Caco-2 (cell line): ENCODE measurements around the gene SCFD2. TPM values are rescaled to one million over a fixed set of nuclear protein-coding genes. Genes with fewer than 3 reads are reported as not detected.

Experiments used
- BruUV-seq: library from RNA; stranded (reverse); fragments of 400-500 nt; replicated peaks from 2 replicates; lab custom pipeline; 2021; lab: Mats Ljungman, UMichigan
- CTCF ChIA-PET: fragments of 300-600 bp; sonication (Branson Sonifier 250); formaldehyde crosslinking; loops from one replicate; lab custom pipeline; 2022; ENCODE audit warnings: antibody characterized with exemption; lab: Charles Lee
- POLR2A ChIA-PET: fragments of 300-600 bp; sonication (Branson Sonifier 250); formaldehyde crosslinking; loops from one replicate; lab custom pipeline; 2022; ENCODE audit warnings: antibody characterized with exemption; lab: Charles Lee
- DNase-seq, 2 experiments: peaks; one replicate each; pipeline versions ENCODE4 v3.0.0 to v3.0.0-alpha.2; 2020 to 2022
- H3K27me3 ChIP-seq: replicated peaks from 2 replicates; pipeline ENCODE4 v1.6.0; 2011; ENCODE audit warnings: low read length; ENCODE audit not compliant: control insufficient read depth, insufficient read depth
- H3K36me3 ChIP-seq: 2 replicates; pipeline ENCODE4 v1.5.1; 2011; ENCODE audit warnings: low read length; ENCODE audit not compliant: control insufficient read depth, insufficient read depth
- H3K4me1 ChIP-seq: fragments of 250-450 bp; sonication (Bioruptor Pico); 2 replicates; pipeline ENCODE4 v1.5.1; 2020; ENCODE audit warnings: mild to moderate bottlenecking
- H3K4me3 ChIP-seq: 2 replicates; pipeline ENCODE4 v1.5.1; 2011; ENCODE audit warnings: low read depth, mild to moderate bottlenecking, control low read depth, low read length
- H3K9me3 ChIP-seq: fragments of 250-450 bp; sonication (Bioruptor Pico); 2 replicates; pipeline ENCODE4 v1.5.1; 2020; ENCODE audit warnings: mild to moderate bottlenecking, moderate library complexity
- H3K27ac Mint-ChIP-seq: one replicate; pipeline ENCODE4 v1.8.0; 2022; ENCODE audit warnings: mixed read lengths; ENCODE audit not compliant: unreplicated experiment
- H3K27me3 Mint-ChIP-seq: one replicate; pipeline ENCODE4 v1.8.0; 2022; ENCODE audit warnings: mixed read lengths; ENCODE audit not compliant: insufficient read depth, unreplicated experiment
- H3K36me3 Mint-ChIP-seq: one replicate; pipeline ENCODE4 v1.8.0; 2022; ENCODE audit warnings: mild to moderate bottlenecking, mixed read lengths; ENCODE audit not compliant: insufficient read depth, unreplicated experiment
- H3K4me1 Mint-ChIP-seq: one replicate; pipeline ENCODE4 v1.8.0; 2022; ENCODE audit warnings: low read depth, mixed read lengths; ENCODE audit not compliant: unreplicated experiment
- H3K4me3 Mint-ChIP-seq: one replicate; pipeline ENCODE4 v1.8.0; 2022; ENCODE audit warnings: mild to moderate bottlenecking, moderate library complexity, mixed read lengths; ENCODE audit not compliant: unreplicated experiment
- H3K9me3 Mint-ChIP-seq: one replicate; pipeline ENCODE4 v1.8.0; 2022; ENCODE audit warnings: mixed read lengths; ENCODE audit not compliant: unreplicated experiment
- CTCF ChIP-seq, 2 experiments: fragments of 200-600 bp in 1 of 2; IDR thresholded peaks; 1 replicate in 1 of 2; 2 replicates in 1 of 2; pipeline versions ENCODE4 v1.5.1 to v1.8.0; 2011 to 2022; ENCODE audit warnings: antibody characterized with exemption in 1 of 2, control low read depth in 1 of 2, inconsistent platforms in 1 of 2, low read depth in 1 of 2, low read length in 1 of 2, mild to moderate bottlenecking in 1 of 2, moderate library complexity in 1 of 2; ENCODE audit not compliant: insufficient read depth in 1 of 2, severe bottlenecking in 1 of 2, unreplicated experiment in 1 of 2
- intact Hi-C: fragments of 100-400 bp; cut with micrococcal nuclease; formaldehyde crosslinking; loops from one replicate; pipeline ENCODE4 v1.10.0; 2022; ENCODE audit not compliant: unreplicated experiment
- total RNA-seq: library from RNA; stranded (reverse); gene quantifications from 2 replicates; pipeline ENCODE4 v1.2.3, GENCODE V29; 2022

SCFD2 gene
- total RNA-seq, 1 experiment from 2014 or later: 12.2 TPM

- no peaks in the 10 kb centered on the region for H3K9me3 ChIP-seq
- intact Hi-C loops: no loop called here
- ChIA-PET CTCF (no interaction called here), POLR2A (no interaction called here)
- H3K27me3 ChIP-seq: no peaks in the 10 kb centered on the region
- H3K4me3 ChIP-seq: no peak overlapping the region
- no peaks in the 10 kb centered on the region for H3K4me1 Mint-ChIP-seq
- no peak for TF ChIP-seq CTCF (IDR thresholded peaks at IDR 0.05; ENCODE audit: insufficient read depth in 1 of 2, low read depth in 1 of 2, low read length in 1 of 2, severe bottlenecking in 1 of 2, unreplicated experiment in 1 of 2)
- BruUV-seq: no TSS peak
- no peak overlapping the region for H3K4me3 Mint-ChIP-seq
- H3K9me3 Mint-ChIP-seq: no peaks in the 10 kb centered on the region
- no peaks in the 10 kb centered on the region for H3K36me3 Mint-ChIP-seq
- no peaks in the 10 kb centered on the region for H3K27me3 Mint-ChIP-seq
- H3K27ac Mint-ChIP-seq: no peak overlapping the region
- no peaks in the 10 kb centered on the region for H3K4me1 ChIP-seq
- no peak for DNase-seq
- no peaks in the 10 kb centered on the region for H3K36me3 ChIP-seq
Measured at GRCh38 chr4:53321151-53321983, 44.5 kb downstream of the SCFD2 start.

GRCh38 chr4:53315300-53315699 is 50.6 kb downstream of the SCFD2 start:
- intact Hi-C loops: loop anchor here (10.0 kb wide), 4 partner anchors 120 to 590 kb away; partner anchors contain the start of gene LNX1
- peak in 1 of 2 experiments; percentile 3 for DNase-seq
- Mint-ChIP-seq H3K4me1 (peaks cover 13% of the 10 kb centered on the region), H3K27ac (no peak overlapping the region), H3K9me3 (no peaks in the 10 kb centered on the region), H3K27me3 (no peaks in the 10 kb centered on the region), H3K4me3 (no peak overlapping the region), H3K36me3 (no peaks in the 10 kb centered on the region)
- no peaks in the 10 kb centered on the region for H3K36me3 ChIP-seq
- POLR2A ChIA-PET: no interaction called here
- BruUV-seq: no TSS peak
- no peaks in the 10 kb centered on the region for H3K27me3 ChIP-seq
- no peak for TF ChIP-seq CTCF (IDR thresholded peaks at IDR 0.05; ENCODE audit: insufficient read depth in 1 of 2, low read depth in 1 of 2, low read length in 1 of 2, severe bottlenecking in 1 of 2, unreplicated experiment in 1 of 2)
- H3K4me1 ChIP-seq: no peaks in the 10 kb centered on the region
- no peak overlapping the region for H3K4me3 ChIP-seq
- H3K9me3 ChIP-seq: no peaks in the 10 kb centered on the region
- CTCF ChIA-PET: interaction anchor here (0.7 kb wide), 2 partner anchors 54 to 221 kb away, joined by 5 to 7 read pairs; no protein-coding TSS in a partner anchor

GRCh38 chr4:53314252-53314651 is 51.6 kb downstream of the SCFD2 start:
- no peaks in the 10 kb centered on the region for H3K27me3 Mint-ChIP-seq
- no peak overlapping the region for H3K4me3 Mint-ChIP-seq
- H3K36me3 ChIP-seq: no peaks in the 10 kb centered on the region
- H3K27me3 ChIP-seq: no peaks in the 10 kb centered on the region
- no TSS peak for BruUV-seq
- DNase-seq: no peak
- no peaks in the 10 kb centered on the region for H3K4me1 ChIP-seq
- no peak overlapping the region for H3K4me3 ChIP-seq
- no peaks in the 10 kb centered on the region for H3K9me3 ChIP-seq
- ChIA-PET POLR2A (no interaction called here), CTCF (interaction anchor here (1.0 to 1.2 kb wide), 4 partner anchors 102 to 919 kb away, joined by 3 to 9 read pairs (median 3); partner anchors contain the start of gene PDGFRA)
- no peaks in the 10 kb centered on the region for H3K36me3 Mint-ChIP-seq
- H3K27ac Mint-ChIP-seq: no peak overlapping the region
- no peak for TF ChIP-seq CTCF (IDR thresholded peaks at IDR 0.05; ENCODE audit: insufficient read depth in 1 of 2, low read depth in 1 of 2, low read length in 1 of 2, severe bottlenecking in 1 of 2, unreplicated experiment in 1 of 2)
- intact Hi-C loops: loop anchor here (5.0 to 10.0 kb wide), 5 partner anchors 119 to 613 kb away; partner anchors contain the start of gene LNX1
- H3K4me1 Mint-ChIP-seq: peaks cover 13% of the 10 kb centered on the region
- no peaks in the 10 kb centered on the region for H3K9me3 Mint-ChIP-seq
